ENCODE results near the gene RHOD.

- TF ChIP-seq CTCF (IDR thresholded peaks at IDR 0.05): no peak
- TF ChIP-seq POLR2AphosphoS5 (IDR thresholded peaks at IDR 0.05): no peak
These were observed 49.5 kb upstream of the RHOD start for GRCh38 chr11:67007126-67007525.

Data from prostate gland (tissue), 2 donors.